Ovary (tissue), 3 donors: ENCODE results near the gene EFNA4.

Source experiments
- EP300 ChIP-seq: sonication (generic); formaldehyde crosslinking; IDR thresholded peaks from one replicate; pipeline ENCODE4 v1.6.1; 2017; ENCODE audit warnings: antibody characterized with exemption
- POLR2A ChIP-seq: fragments of 450-650 bp; IDR thresholded peaks from one replicate; pipeline ENCODE4 v1.6.1; 2017; ENCODE audit warnings: antibody characterized with exemption, mild to moderate bottlenecking, moderate library complexity
- TF ChIP-seq, protein P1 (sequence below), 3 donors: fragments of 450-650 bp in 2 of 3; fragments of 200-600 bp in 1 of 3; IDR thresholded peaks; one replicate each; pipeline versions ENCODE4 v1.5.1 to v1.8.0; 2016 to 2022; ENCODE audit warnings: antibody characterized with exemption in 3 of 3, mild to moderate bottlenecking in 1 of 3
- donor health status: DM: no; HTN: no; CAD: no.

DNA sequence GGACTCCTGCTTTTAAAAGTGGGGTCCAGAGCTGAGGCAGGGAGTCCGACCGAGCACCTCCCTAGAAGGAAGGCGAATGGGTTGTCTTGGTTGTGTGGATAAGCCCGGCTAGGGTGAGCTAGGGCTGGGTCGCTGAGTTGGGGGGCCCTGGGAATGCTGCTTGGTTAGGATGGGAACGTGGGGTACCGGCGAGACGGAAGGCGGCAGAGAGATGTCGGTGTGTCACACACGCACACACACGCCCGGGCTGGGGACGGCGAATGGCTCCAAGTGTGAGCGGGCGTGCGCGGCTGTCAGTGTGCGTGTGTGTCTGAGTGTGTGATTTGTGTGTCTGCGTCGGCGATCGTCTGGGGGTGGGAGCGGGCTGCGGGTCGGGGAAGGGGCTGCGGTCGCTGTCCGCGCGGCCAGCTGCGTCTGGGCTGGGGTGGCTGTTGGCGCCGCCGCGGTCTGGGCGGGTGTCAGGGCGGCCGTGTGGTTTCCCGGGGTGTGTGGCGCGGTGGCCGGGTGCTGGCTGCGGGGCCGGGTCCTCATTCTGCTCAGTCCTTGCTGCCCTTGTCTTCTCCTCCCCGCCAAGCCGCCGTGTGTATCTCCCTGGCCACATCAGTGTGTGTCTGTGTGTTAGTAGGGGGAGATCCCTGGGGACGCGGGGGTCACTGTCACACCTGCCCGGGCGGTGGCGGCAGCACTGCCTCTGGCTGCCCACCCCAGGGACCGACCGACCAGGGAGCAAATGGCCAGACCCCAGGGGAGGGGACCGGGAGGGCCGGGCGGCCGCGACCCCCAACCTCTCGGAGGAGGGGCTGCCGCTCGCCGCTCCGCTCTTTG, 16.2 kb downstream of the EFNA4 start:
- TF ChIP-seq POLR2A (no peak), EP300 (no peak)
- TF ChIP-seq, protein P1, sequence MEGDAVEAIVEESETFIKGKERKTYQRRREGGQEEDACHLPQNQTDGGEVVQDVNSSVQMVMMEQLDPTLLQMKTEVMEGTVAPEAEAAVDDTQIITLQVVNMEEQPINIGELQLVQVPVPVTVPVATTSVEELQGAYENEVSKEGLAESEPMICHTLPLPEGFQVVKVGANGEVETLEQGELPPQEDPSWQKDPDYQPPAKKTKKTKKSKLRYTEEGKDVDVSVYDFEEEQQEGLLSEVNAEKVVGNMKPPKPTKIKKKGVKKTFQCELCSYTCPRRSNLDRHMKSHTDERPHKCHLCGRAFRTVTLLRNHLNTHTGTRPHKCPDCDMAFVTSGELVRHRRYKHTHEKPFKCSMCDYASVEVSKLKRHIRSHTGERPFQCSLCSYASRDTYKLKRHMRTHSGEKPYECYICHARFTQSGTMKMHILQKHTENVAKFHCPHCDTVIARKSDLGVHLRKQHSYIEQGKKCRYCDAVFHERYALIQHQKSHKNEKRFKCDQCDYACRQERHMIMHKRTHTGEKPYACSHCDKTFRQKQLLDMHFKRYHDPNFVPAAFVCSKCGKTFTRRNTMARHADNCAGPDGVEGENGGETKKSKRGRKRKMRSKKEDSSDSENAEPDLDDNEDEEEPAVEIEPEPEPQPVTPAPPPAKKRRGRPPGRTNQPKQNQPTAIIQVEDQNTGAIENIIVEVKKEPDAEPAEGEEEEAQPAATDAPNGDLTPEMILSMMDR (IDR thresholded peaks at IDR 0.05) = no peak
